Fibroblast of villous mesenchyme (primary cell): Measurements from ENCODE around the gene CADM4. TPM values are rescaled to one million over a fixed set of nuclear protein-coding genes. Genes with fewer than 3 reads are reported as not detected.

Experiments used
- DNase-seq: peaks from one replicate; pipeline ENCODE4 v3.0.0-alpha.2; 2010; ENCODE audit warnings: low read depth
- H3K4me3 ChIP-seq: 2 replicates; pipeline ENCODE4 v1.5.1; 2011; ENCODE audit warnings: low read depth, mild to moderate bottlenecking, low read length
- total RNA-seq: library from RNA; depleted of rRNA; stranded (reverse); fragments of >200 nt; gene quantifications from 2 replicates; pipeline ENCODE4 v1.2.3, GENCODE V29; 2012
- TF ChIP-seq, protein P1 (sequence below): IDR thresholded peaks from 2 replicates; pipeline ENCODE4 v1.5.1; 2012; ENCODE audit warnings: low read depth, mild to moderate bottlenecking, low read length; ENCODE audit not compliant: insufficient read depth

CADM4 gene
- total RNA-seq, 1 donor: 22.0 TPM

DNA sequence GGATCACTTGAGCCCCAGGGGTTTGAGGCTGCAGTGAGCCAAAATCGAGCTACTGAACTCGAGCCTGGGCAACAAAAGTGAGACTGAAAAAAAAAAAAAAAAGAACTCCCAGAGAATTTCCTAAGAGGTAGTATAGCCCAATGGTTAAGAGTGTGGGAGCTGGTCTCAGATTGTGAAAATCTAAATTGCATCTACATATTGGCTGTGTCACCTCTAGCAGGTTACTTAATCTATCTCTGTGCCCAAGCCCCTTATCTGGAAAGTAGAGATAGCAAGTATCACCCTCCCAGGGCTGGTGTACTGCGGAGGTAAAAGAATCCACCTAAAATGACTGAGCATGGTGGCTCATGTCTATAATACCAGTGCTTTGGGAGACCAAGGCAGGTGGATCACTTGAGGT is 34.0 kb upstream of the CADM4 start:
- no peak overlapping the region for H3K4me3 ChIP-seq
- no peak for DNase-seq
- TF ChIP-seq, protein P1, sequence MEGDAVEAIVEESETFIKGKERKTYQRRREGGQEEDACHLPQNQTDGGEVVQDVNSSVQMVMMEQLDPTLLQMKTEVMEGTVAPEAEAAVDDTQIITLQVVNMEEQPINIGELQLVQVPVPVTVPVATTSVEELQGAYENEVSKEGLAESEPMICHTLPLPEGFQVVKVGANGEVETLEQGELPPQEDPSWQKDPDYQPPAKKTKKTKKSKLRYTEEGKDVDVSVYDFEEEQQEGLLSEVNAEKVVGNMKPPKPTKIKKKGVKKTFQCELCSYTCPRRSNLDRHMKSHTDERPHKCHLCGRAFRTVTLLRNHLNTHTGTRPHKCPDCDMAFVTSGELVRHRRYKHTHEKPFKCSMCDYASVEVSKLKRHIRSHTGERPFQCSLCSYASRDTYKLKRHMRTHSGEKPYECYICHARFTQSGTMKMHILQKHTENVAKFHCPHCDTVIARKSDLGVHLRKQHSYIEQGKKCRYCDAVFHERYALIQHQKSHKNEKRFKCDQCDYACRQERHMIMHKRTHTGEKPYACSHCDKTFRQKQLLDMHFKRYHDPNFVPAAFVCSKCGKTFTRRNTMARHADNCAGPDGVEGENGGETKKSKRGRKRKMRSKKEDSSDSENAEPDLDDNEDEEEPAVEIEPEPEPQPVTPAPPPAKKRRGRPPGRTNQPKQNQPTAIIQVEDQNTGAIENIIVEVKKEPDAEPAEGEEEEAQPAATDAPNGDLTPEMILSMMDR: no peak

DNA sequence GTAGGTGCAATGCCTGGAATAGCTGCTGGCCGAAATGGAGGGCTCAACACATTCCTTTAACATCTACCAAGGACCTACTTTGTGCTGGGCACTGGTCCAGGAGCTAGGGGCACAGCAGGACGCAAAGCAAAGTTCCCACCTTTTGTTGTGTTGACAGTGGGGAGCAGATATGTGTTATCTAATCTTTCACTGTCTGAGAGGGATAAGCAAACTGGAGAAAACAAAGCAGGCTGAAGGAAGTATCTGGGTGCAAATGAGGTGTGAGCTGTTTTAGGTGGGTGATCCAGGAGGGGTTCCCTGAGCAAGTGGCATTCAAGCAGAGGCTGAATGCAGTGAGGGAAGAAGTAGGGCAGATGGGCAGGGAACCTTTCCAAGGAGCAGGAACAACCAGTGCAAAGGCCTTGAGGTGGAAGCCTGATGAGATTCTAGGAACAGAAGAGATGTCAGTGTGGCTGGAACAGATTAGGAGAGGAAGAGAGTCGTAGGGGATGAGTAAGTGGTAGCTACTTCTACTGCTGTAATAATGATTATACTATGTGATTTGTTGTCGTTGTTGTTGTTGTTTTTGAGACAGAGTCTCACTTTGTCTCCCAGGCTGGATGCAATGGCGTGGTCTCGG is 32.5 kb upstream of the CADM4 start:
- no peak overlapping the region for H3K4me3 ChIP-seq
- TF ChIP-seq, protein P1: no peak
- DNase-seq: no peak

DNA sequence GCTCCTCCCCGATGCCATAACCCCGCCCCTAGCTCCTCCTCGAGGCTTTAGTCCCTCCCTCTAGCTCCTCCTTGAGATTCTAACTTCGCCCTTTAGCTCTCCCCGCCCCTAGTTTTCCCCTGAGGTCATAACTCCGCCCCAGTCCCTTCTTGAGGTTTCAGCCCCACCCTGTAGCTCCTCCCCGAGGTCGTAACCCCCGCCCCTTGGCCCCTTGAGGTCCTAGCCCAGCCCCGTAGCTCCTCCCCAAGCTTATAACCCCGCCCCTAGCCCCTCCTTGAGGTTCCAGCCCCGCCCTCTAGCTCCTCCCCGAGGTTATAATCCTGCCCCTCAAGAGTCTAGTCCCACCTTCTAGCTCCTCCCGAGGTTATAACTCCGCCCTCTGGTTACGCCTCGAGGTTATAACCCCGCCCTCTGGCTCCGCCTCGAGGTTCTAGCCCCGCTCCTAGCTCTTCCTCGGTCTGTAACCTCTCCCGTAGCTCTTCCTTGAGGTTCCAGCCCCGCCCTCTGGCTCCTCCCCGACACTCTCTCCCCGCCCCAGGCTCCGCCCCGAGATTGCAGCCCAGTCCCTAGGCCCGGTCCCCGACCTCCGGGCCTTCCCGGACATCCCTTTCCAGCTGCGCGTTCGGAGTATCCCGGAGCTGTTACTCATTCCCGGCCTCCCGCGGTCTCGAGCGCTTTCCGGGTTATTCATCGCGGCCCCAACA is 28.9 kb upstream of the CADM4 start:
- TF ChIP-seq, protein P1: no peak
- DNase-seq: peak; percentile 100
- H3K4me3 ChIP-seq: peak overlapping the region; percentile 65

DNA sequence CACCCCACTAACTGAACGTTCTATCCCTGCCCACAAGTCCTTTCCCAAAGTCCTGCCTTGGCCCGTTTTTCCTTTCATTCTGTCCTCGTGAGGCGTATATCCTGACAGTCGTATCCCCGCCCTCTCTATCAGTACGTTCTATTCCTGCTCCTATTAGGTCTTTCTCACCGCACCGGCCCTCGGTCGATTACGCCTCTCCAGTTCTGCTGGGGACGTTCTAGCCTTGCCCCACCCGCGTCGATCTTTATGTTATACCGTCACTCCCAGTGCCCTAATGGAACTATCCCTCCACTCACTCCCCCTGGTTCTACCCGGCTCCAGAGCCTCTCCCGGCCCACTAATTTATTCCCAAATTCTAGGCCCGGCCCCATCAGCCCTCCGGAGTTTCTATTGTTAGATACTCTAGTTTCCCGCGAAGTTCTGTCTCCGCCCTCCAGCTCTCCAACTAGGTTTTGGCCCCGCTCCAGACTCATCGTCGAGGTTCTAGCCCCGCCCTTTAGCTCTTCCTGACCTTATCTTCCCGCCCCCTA is 28.3 kb upstream of the CADM4 start:
- TF ChIP-seq, protein P1: no peak
- peak overlapping the region; percentile 62 for H3K4me3 ChIP-seq
- DNase-seq: no peak

DNA sequence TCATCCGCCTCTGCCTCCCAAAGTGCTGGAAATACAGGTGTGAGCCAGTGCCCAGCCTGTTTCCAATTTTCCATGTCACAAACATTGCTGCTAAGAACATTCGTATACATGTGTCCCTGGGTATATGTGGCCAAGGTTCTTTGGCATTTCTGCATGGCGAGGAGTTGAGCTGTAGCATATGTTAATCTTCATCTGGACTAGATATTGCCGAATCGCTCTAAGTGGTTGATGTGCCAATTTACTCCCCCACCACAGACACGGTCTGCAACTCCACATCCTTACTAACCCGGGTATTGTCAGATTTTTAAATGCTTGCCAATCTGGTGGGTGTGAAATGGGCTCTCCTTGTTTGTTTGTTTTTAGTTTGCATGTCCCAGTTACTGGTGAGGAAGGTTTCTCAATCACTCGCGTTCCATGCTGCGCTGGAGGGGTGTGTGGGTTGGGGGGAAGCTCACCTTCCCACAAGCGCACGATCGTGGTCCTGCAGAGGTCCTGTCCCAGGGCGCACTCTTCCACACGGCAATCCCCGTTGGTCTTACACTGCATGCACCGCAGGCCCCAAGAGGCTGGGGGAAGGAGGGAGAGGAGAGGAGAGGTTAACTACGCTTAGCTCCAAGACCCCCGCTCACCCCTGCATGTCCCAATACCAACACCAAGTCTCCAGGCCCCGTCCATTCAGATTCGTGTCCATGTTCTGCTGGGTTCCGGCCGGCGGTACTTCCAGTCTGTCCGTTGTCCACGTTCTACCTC is 27.7 kb upstream of the CADM4 start:
- no peak for DNase-seq
- TF ChIP-seq, protein P1: no peak
- peak overlapping the region; percentile 62 for H3K4me3 ChIP-seq

DNA sequence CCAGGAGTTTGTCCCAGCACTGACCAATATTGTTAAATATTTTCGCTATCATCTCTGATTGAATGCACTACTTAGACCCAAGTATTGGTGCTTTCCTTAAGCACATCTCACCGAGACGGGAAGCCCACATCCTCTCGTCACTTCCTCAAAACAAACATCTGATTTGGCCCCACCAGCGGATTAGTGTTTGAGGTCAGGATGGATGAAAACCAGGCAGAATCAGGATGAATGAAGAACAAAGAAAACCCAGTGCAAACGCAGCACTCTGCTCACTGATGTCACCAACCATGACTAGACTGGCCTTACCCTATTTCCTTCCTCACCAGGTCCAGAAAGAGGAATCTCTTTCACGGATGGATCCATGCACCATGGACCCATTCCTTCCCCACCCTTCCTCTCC is 24.4 kb upstream of the CADM4 start:
- no peak overlapping the region for H3K4me3 ChIP-seq
- no peak for DNase-seq
- TF ChIP-seq, protein P1: no peak
